Measurements from ENCODE around the gene KCNMA1. TPM values are rescaled to one million over a fixed set of nuclear protein-coding genes. Genes with fewer than 3 reads are reported as not detected.

KCNMA1 gene
- total and polyA plus RNA-seq, 3 donors from 2014 or later, result 13.6 to 36.1 (median 24.7) TPM

DNA sequence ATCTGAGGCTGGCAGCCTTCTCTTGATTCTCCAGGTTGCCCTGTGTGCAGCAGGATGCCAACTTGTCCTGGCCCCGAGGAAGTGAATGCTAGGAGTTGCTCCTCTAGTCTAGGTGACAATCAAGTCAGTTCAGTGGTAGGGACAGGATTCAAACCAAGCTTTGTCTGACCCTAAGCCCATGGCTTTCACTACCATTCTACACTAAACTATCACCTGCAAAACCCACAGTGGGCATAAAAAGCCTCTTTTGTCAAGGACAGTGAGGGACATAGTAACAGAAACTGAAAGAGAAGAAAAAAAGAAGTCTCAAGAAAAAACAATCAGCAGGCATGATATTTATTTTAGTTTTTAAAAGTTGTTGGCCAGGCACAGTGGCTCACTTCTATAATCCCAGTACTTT is 33.5 kb downstream of the KCNMA1 start:
- H3K36me3 ChIP-seq (ENCODE audit: low read depth, missing control alignments), result no peaks in the 10 kb centered on the region
- no peaks in the 10 kb centered on the region for H3K27me3 ChIP-seq
- 60 to 77% methylated on average over 1 of the region's 1 CpG for WGBS, 2 donors
- no peaks in the 10 kb centered on the region for H3K4me1 ChIP-seq
- no peak for DNase-seq
- no peaks in the 10 kb centered on the region for H3K9me3 ChIP-seq
- no peak overlapping the region for H3K27ac ChIP-seq
- TF ChIP-seq, protein P1, sequence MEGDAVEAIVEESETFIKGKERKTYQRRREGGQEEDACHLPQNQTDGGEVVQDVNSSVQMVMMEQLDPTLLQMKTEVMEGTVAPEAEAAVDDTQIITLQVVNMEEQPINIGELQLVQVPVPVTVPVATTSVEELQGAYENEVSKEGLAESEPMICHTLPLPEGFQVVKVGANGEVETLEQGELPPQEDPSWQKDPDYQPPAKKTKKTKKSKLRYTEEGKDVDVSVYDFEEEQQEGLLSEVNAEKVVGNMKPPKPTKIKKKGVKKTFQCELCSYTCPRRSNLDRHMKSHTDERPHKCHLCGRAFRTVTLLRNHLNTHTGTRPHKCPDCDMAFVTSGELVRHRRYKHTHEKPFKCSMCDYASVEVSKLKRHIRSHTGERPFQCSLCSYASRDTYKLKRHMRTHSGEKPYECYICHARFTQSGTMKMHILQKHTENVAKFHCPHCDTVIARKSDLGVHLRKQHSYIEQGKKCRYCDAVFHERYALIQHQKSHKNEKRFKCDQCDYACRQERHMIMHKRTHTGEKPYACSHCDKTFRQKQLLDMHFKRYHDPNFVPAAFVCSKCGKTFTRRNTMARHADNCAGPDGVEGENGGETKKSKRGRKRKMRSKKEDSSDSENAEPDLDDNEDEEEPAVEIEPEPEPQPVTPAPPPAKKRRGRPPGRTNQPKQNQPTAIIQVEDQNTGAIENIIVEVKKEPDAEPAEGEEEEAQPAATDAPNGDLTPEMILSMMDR (IDR thresholded peaks at IDR 0.05), result no peak
- no peak for TF ChIP-seq POLR2A (IDR thresholded peaks at IDR 0.05)
- intact Hi-C loops (cut with DNase I; ENCODE audit: low total_unique reads), result no loop called here
- no peak overlapping the region for H3K4me3 ChIP-seq

- intact Hi-C loops (cut with DNase I; ENCODE audit: low total_unique reads), result no loop called here
- no peak for TF ChIP-seq POLR2A (IDR thresholded peaks at IDR 0.05)
- TF ChIP-seq, protein P1 (IDR thresholded peaks at IDR 0.05), result no peak
- no peaks in the 10 kb centered on the region for H3K36me3 ChIP-seq (ENCODE audit: low read depth, missing control alignments)
- 63 to 81% methylated on average over 2 of the region's 2 CpGs for WGBS, 2 donors
- H3K4me1 ChIP-seq, result no peaks in the 10 kb centered on the region
- H3K4me3 ChIP-seq, result no peak overlapping the region
- H3K27ac ChIP-seq, result no peak overlapping the region
- H3K9me3 ChIP-seq, result no peaks in the 10 kb centered on the region
- no peaks in the 10 kb centered on the region for H3K27me3 ChIP-seq
- no peak for DNase-seq
Measured at GRCh38 chr10:77603534-77603927, 34.1 kb downstream of the KCNMA1 start.

- Histone ChIP-seq H3K9me3 (no peaks in the 10 kb centered on the region), H3K4me1 (no peaks in the 10 kb centered on the region), H3K27ac (no peak overlapping the region), H3K36me3 (ENCODE audit: low read depth, missing control alignments) (no peaks in the 10 kb centered on the region), H3K4me3 (no peak overlapping the region), H3K27me3 (no peaks in the 10 kb centered on the region)
- intact Hi-C loops (cut with DNase I; ENCODE audit: low total_unique reads), result no loop called here
- WGBS, 2 donors, result 48 to 57% methylated on average over 6 to 7 of the region's 7 CpGs
- TF ChIP-seq POLR2A (IDR thresholded peaks at IDR 0.05), result no peak
- TF ChIP-seq, protein P1 (IDR thresholded peaks at IDR 0.05), result no peak
- no peak for DNase-seq
Measured at GRCh38 chr10:77602913-77603533, 34.6 kb downstream of the KCNMA1 start.

- WGBS, 2 donors, result 68 to 93% methylated on average over 8 of the region's 8 CpGs
- Histone ChIP-seq H3K9me3 (no peaks in the 10 kb centered on the region), H3K4me3 (no peak overlapping the region), H3K27ac (no peak overlapping the region), H3K4me1 (no peaks in the 10 kb centered on the region), H3K27me3 (no peaks in the 10 kb centered on the region), H3K36me3 (ENCODE audit: low read depth, missing control alignments) (no peaks in the 10 kb centered on the region)
- intact Hi-C loops (cut with DNase I; ENCODE audit: low total_unique reads), result no loop called here
- TF ChIP-seq, protein P1 (IDR thresholded peaks at IDR 0.05), result no peak
- TF ChIP-seq POLR2A (IDR thresholded peaks at IDR 0.05), result no peak
- DNase-seq, result no peak
Measured at GRCh38 chr10:77602231-77602912, 35.2 kb downstream of the KCNMA1 start.

- Histone ChIP-seq H3K9me3 (no peaks in the 10 kb centered on the region), H3K4me3 (no peak overlapping the region), H3K36me3 (ENCODE audit: low read depth, missing control alignments) (no peaks in the 10 kb centered on the region), H3K27ac (no peak overlapping the region), H3K4me1 (no peaks in the 10 kb centered on the region), H3K27me3 (no peaks in the 10 kb centered on the region)
- TF ChIP-seq, protein P1 (IDR thresholded peaks at IDR 0.05), result no peak
- TF ChIP-seq POLR2A (IDR thresholded peaks at IDR 0.05), result no peak
- no peak for DNase-seq
- WGBS, 2 donors, result 36 to 41% methylated on average over 4 of the region's 4 CpGs
- intact Hi-C loops (cut with DNase I; ENCODE audit: low total_unique reads), result no loop called here
Measured at GRCh38 chr10:77601488-77601887, 36.1 kb downstream of the KCNMA1 start.
